Type B pancreatic cell (in vitro differentiated cells): ENCODE results near the gene VSIG2. TPM values are rescaled to one million over a fixed set of nuclear protein-coding genes. Genes with fewer than 3 reads are reported as not detected.

Source experiments
- DNase-seq: peaks from one replicate; pipeline ENCODE4 v3.0.0; 2021; ENCODE audit warnings: mixed read lengths; ENCODE audit not compliant: unreplicated experiment; ENCODE audit errors: extremely low spot score
- H3K27ac Mint-ChIP-seq: 2 replicates; pipeline ENCODE4 v1.8.0; 2021; ENCODE audit warnings: mild to moderate bottlenecking, mixed read lengths
- H3K27me3 Mint-ChIP-seq: 2 replicates; pipeline ENCODE4 v1.8.0; 2021; ENCODE audit warnings: mixed read lengths
- H3K36me3 Mint-ChIP-seq: 2 replicates; pipeline ENCODE4 v1.8.0; 2021; ENCODE audit warnings: mixed read lengths
- H3K4me1 Mint-ChIP-seq: one replicate; pipeline ENCODE4 v1.8.0; 2021; ENCODE audit warnings: mixed read lengths; ENCODE audit not compliant: unreplicated experiment
- H3K4me3 Mint-ChIP-seq: 2 replicates; pipeline ENCODE4 v1.8.0; 2021; ENCODE audit warnings: mild to moderate bottlenecking, mixed read lengths
- H3K9me3 Mint-ChIP-seq: 2 replicates; pipeline ENCODE4 v1.8.0; 2021; ENCODE audit warnings: mixed read lengths
- CTCF ChIP-seq: fragments of 200-600 bp; sonication (generic); conservative IDR thresholded peaks from 2 replicates; pipeline ENCODE4 v1.5.0; 2021; ENCODE audit warnings: antibody characterized with exemption, mild to moderate bottlenecking
- total RNA-seq: library from RNA; stranded (reverse); gene quantifications from 2 replicates; pipeline ENCODE4 v1.2.1, GENCODE V29; 2021; ENCODE audit warnings: low replicate concordance

VSIG2 gene
- total RNA-seq, 1 donor from 2014 or later: 14.8 TPM

GRCh38 chr11:124712392-124712791 is 39.7 kb downstream of the VSIG2 start:
- Mint-ChIP-seq H3K4me3 (no peak overlapping the region), H3K4me1 (no peaks in the 10 kb centered on the region), H3K36me3 (no peaks in the 10 kb centered on the region), H3K9me3 (no peaks in the 10 kb centered on the region), H3K27me3 (peaks cover 39% of the 10 kb centered on the region), H3K27ac (no peak overlapping the region)
- DNase-seq: no peak
- TF ChIP-seq CTCF: no peak

GRCh38 chr11:124707829-124708228 is 44.2 kb downstream of the VSIG2 start:
- H3K36me3 Mint-ChIP-seq: no peaks in the 10 kb centered on the region
- H3K4me1 Mint-ChIP-seq: no peaks in the 10 kb centered on the region
- peaks cover 14% of the 10 kb centered on the region for H3K27me3 Mint-ChIP-seq
- no peak for DNase-seq
- no peak overlapping the region for H3K27ac Mint-ChIP-seq
- no peak overlapping the region for H3K4me3 Mint-ChIP-seq
- no peak for TF ChIP-seq CTCF
- no peaks in the 10 kb centered on the region for H3K9me3 Mint-ChIP-seq

GRCh38 chr11:124700028-124700427 is 52.0 kb downstream of the VSIG2 start:
- peaks cover 6% of the 10 kb centered on the region for H3K9me3 Mint-ChIP-seq
- no peaks in the 10 kb centered on the region for H3K4me1 Mint-ChIP-seq
- H3K27ac Mint-ChIP-seq: no peak overlapping the region
- H3K27me3 Mint-ChIP-seq: peaks cover 17% of the 10 kb centered on the region
- no peak for TF ChIP-seq CTCF
- no peaks in the 10 kb centered on the region for H3K36me3 Mint-ChIP-seq
- no peak overlapping the region for H3K4me3 Mint-ChIP-seq
- DNase-seq: no peak

GRCh38 chr11:124699547-124699946 is 52.5 kb downstream of the VSIG2 start:
- TF ChIP-seq CTCF: no peak
- Mint-ChIP-seq H3K4me3 (no peak overlapping the region), H3K27me3 (peaks cover 17% of the 10 kb centered on the region), H3K4me1 (no peaks in the 10 kb centered on the region), H3K36me3 (no peaks in the 10 kb centered on the region), H3K27ac (no peak overlapping the region), H3K9me3 (peaks cover 6% of the 10 kb centered on the region)
- no peak for DNase-seq

Other genes starting within 250 kb of the VSIG2 start
- not detected in 2 replicates for gene OR8B12, start 208.6 kb downstream of the VSIG2 start, total RNA-seq
- gene OR8A1, start 182.3 kb downstream of the VSIG2 start, total RNA-seq: 0.10 TPM in 1 of 2 replicates, not detected in the other
- 0.17 TPM in 1 of 2 replicates, not detected in the other for gene PANX3, start 140.8 kb downstream of the VSIG2 start, total RNA-seq
- 29.4 and 41.1 TPM in 2 replicates for gene TBRG1, start 129.4 kb downstream of the VSIG2 start, total RNA-seq
- 28.8 and 33.9 TPM in 2 replicates for gene SIAE, start 78.5 kb downstream of the VSIG2 start, total RNA-seq
- 7.2 and 13.4 TPM in 2 replicates for gene SPA17, start 78.4 kb downstream of the VSIG2 start, total RNA-seq
- 3.6 and 17.3 TPM in 2 replicates for gene NRGN, start 12.3 kb downstream of the VSIG2 start, total RNA-seq
- 3.6 and 3.7 TPM in 2 replicates for gene ESAM, start 10.0 kb upstream of the VSIG2 start, total RNA-seq
- 13.2 and 27.4 TPM in 2 replicates for gene MSANTD2, start 48.2 kb upstream of the VSIG2 start, total RNA-seq
- gene ROBO3, start 113.2 kb upstream of the VSIG2 start, total RNA-seq: 5.5 and 27.4 TPM in 2 replicates
- gene ROBO4, start 145.6 kb upstream of the VSIG2 start, total RNA-seq: not detected in 2 replicates
- not detected in 2 replicates for gene HEPN1, start 167.0 kb upstream of the VSIG2 start, total RNA-seq
- gene HEPACAM, start 183.8 kb upstream of the VSIG2 start, total RNA-seq: 0.43 TPM in 1 of 2 replicates, not detected in the other
- gene CCDC15, start 201.9 kb upstream of the VSIG2 start, total RNA-seq: 1.5 and 3.2 TPM in 2 replicates